Esophagus muscularis mucosa (tissue), 4 donors: Measurements from ENCODE around the gene PIGH. TPM values are rescaled to one million over a fixed set of nuclear protein-coding genes. Genes with fewer than 3 reads are reported as not detected.

Source experiments
- DNase-seq: peaks from one replicate; pipeline ENCODE4 v3.0.0-alpha.2; 2017; ENCODE audit errors: extremely low spot score
- H3K27ac ChIP-seq, 4 donors: fragments of 200-600 bp; sonication (generic); replicated peaks in 1 of 4; 1 replicate in 3 of 4; 2 replicates in 1 of 4; pipeline ENCODE4 v1.5.1; 2016 to 2019; ENCODE audit warnings: mild to moderate bottlenecking in 1 of 4
- H3K27me3 ChIP-seq, 4 donors: fragments of 200-600 bp; sonication (generic); one replicate each; pipeline versions ENCODE4 v1.5.1 to v1.6.0; 2016 to 2019
- H3K36me3 ChIP-seq, 4 donors: fragments of 200-600 bp; sonication (generic); one replicate each; pipeline ENCODE4 v1.5.1; 2016 to 2019
- H3K4me1 ChIP-seq, 4 donors: fragments of 200-600 bp; sonication (generic); one replicate each; pipeline ENCODE4 v1.5.1; 2016 to 2019
- H3K4me3 ChIP-seq, 4 donors: fragments of 200-600 bp; sonication (generic); 1 replicate in 2 of 4; 2 replicates in 2 of 4; pipeline ENCODE4 v1.5.1; 2016 to 2019; ENCODE audit warnings: mild to moderate bottlenecking in 4 of 4, moderate library complexity in 1 of 4
- H3K9me3 ChIP-seq, 4 donors: fragments of 200-600 bp; sonication (generic); 1 replicate in 3 of 4; 2 replicates in 1 of 4; pipeline ENCODE4 v1.5.1; 2016 to 2019
- EP300 ChIP-seq: sonication (generic); formaldehyde crosslinking; IDR thresholded peaks from one replicate; pipeline ENCODE4 v1.6.1; 2017; ENCODE audit warnings: antibody characterized with exemption
- POLR2A ChIP-seq: fragments of 450-650 bp; IDR thresholded peaks from one replicate; pipeline ENCODE4 v1.6.1; 2017; ENCODE audit warnings: antibody characterized with exemption, moderate library complexity, mild to moderate bottlenecking, low read depth
- POLR2AphosphoS5 ChIP-seq, 2 donors: sonication (generic); formaldehyde crosslinking; IDR thresholded peaks; one replicate each; pipeline ENCODE4 v1.6.1; 2017; ENCODE audit warnings: antibody characterized with exemption in 2 of 2
- whole genome bisulfite sequencing: methylation state at CpG from one replicate; pipeline ENCODE4 v1.1.5; 2018; 5-methylcytosine and 5-hydroxymethylcytosine counted together
- intact Hi-C: fragments of 100-400 bp; cut with DNase I; formaldehyde crosslinking; loops from one replicate; pipeline ENCODE4 v1.15.1; 2023
- total RNA-seq, 4 donors: library from RNA; depleted of rRNA; stranded (reverse); fragments of >200 nt; gene quantifications; one replicate each; pipeline versions ENCODE4 v1.1.0 to v1.2.1, GENCODE V29; 2016
- TF ChIP-seq, protein P1 (sequence below), 3 experiments: fragments of 200-600 bp in 2 of 3; fragments of 450-650 bp in 1 of 3; sonication (generic) in 2 of 3; IDR thresholded peaks; one replicate each; pipeline ENCODE4 v1.5.1; 2017 to 2019; ENCODE audit warnings: antibody characterized with exemption in 3 of 3, mild to moderate bottlenecking in 2 of 3, moderate library complexity in 1 of 3

Gene PIGH
- total RNA-seq, 4 donors from 2014 or later: 21.6 to 26.4 (median 23.0) TPM

DNA sequence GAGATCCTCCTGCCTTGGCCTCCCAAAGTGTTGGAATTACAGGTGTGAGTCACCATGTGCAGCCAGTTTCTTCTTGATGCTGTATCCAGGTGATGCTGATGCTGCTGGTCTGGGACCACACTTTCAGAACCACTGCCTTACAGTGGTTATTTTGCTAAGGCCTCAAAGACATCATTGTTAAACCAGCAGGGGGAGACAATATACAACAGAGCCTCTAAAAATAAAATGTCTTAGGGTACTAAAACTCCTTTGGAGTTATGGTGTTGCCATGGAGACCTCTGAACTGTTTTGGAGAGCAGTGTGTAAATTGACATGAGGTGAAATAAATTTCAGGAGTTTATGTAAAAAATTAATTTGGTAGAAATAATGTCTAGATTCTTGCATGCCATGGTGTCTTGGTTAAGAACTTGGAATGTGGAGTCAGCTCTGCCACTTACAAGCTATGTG is 18.6 kb upstream of the PIGH start:
- Histone ChIP-seq H3K36me3 (no peaks in the 10 kb centered on the region), H3K4me3 (peak overlapping the region in 1 of 4 donors; percentile 68), H3K9me3 (no peaks in the 10 kb centered on the region), H3K27me3 (no peaks in the 10 kb centered on the region), H3K4me1 (peaks cover 22 to 45% (median 37%) of the 10 kb centered on the region in 4 donors), H3K27ac (peak overlapping the region; percentile 71 to 88 (median 84))
- no peak for DNase-seq
- intact Hi-C loops: loop anchor here (2.0 to 5.0 kb wide), 2 partner anchors 48 to 79 kb away; partner anchors contain the start of gene RDH11
- no peak for TF ChIP-seq POLR2A
- no peak for TF ChIP-seq EP300
- TF ChIP-seq, protein P1, sequence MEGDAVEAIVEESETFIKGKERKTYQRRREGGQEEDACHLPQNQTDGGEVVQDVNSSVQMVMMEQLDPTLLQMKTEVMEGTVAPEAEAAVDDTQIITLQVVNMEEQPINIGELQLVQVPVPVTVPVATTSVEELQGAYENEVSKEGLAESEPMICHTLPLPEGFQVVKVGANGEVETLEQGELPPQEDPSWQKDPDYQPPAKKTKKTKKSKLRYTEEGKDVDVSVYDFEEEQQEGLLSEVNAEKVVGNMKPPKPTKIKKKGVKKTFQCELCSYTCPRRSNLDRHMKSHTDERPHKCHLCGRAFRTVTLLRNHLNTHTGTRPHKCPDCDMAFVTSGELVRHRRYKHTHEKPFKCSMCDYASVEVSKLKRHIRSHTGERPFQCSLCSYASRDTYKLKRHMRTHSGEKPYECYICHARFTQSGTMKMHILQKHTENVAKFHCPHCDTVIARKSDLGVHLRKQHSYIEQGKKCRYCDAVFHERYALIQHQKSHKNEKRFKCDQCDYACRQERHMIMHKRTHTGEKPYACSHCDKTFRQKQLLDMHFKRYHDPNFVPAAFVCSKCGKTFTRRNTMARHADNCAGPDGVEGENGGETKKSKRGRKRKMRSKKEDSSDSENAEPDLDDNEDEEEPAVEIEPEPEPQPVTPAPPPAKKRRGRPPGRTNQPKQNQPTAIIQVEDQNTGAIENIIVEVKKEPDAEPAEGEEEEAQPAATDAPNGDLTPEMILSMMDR (IDR thresholded peaks at IDR 0.05): peak; percentile 72 to 78 (median 76)

DNA sequence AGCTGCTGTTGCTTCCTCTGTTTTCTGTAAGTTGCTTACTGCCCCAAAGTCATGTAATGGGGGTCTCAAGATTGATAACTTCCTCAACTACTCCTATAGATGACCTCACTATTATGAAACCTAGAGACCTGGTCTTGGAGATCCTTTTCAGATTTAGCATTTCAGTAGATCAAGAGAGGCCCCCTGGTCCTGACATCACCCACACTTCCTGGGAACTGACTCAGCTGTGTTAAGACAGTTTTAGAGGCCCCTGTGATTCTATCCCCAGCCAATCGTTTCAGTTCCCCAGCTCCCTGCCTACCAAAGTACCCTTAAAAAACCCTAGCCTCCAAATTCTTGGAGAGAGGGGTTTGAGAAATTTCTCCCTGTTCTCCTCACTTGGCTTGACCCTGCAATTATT is 10.4 kb upstream of the PIGH start:
- no peaks in the 10 kb centered on the region for H3K27me3 ChIP-seq

DNA sequence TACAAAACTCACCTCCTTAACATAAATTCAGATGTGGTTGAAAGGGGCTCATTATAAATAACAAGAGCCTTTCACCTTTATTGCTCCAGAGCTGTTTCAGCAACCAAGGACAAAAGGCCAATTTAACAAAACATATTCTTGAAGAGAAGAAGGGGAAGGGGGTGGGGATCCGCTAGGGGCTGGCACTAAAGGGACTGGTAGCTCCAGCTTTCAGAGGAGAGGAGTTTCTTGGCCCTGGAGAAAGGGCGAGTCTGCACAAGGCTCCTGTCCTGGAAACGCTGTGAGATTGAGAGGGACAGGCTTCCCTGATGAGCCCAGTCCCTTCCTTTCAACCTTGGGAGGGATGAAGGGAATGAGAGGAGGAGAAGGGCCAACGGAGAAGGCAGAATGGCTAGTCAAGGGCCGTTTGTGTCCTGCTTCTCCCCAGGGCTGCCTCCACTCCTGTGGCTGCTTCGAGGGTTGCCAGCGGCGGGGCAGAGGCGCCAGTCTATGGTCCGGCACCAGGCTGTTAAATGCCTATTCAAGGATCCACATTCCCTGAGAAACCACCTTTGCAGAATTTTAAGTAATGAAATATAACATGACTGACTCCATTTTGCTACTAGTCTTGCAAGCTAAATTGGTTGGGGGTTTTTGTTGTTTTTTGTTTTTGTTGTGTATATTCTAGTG is 9.7 kb upstream of the PIGH start:
- Histone ChIP-seq H3K9me3 (no peaks in the 10 kb centered on the region), H3K4me3 (no peak overlapping the region), H3K27ac (no peak overlapping the region), H3K36me3 (no peaks in the 10 kb centered on the region), H3K4me1 (no peaks in the 10 kb centered on the region), H3K27me3 (no peaks in the 10 kb centered on the region)
- 66% methylated on average over 10 of the region's 10 CpGs for WGBS
- DNase-seq: no peak
- intact Hi-C loops: no loop called here
- TF ChIP-seq, protein P1 (IDR thresholded peaks at IDR 0.05): no peak
- TF ChIP-seq POLR2AphosphoS5 (IDR thresholded peaks at IDR 0.05) (no peak), EP300 (no peak), POLR2A (no peak)

More for the DNA sequence above, 10.4 kb upstream of the PIGH start:
- TF ChIP-seq POLR2AphosphoS5 (IDR thresholded peaks at IDR 0.05): no peak
- no peak for DNase-seq
- Histone ChIP-seq H3K9me3 (no peaks in the 10 kb centered on the region), H3K4me1 (no peaks in the 10 kb centered on the region), H3K4me3 (no peak overlapping the region), H3K36me3 (no peaks in the 10 kb centered on the region), H3K27ac (no peak overlapping the region)
- intact Hi-C loops: no loop called here
- 67% methylated on average over 1 of the region's 1 CpG for WGBS

DNA sequence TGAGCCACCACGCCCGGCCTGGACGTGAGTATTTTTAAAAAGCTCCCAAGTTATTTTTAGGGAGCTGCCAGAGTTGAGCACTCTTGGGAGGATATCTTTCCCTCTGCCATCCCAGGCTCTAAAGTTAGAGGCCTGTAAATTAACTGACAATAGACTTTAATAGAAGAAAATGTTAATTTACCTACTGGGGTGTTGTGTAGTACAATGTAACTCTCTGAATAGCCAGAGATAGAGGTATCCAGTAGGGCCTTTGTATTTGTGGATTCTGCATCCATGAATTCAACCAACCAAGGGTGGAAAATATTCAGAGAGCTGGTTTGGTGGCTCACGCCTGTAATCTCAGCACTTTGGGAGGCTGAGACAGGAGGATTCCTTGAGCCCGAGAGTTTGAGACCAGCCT is 7.6 kb upstream of the PIGH start:
- Histone ChIP-seq H3K27ac (no peak overlapping the region), H3K9me3 (no peaks in the 10 kb centered on the region), H3K4me1 (no peaks in the 10 kb centered on the region), H3K27me3 (no peaks in the 10 kb centered on the region), H3K4me3 (no peak overlapping the region), H3K36me3 (no peaks in the 10 kb centered on the region)
- 93% methylated on average over 5 of the region's 5 CpGs for WGBS
- intact Hi-C loops: no loop called here
- TF ChIP-seq POLR2A (no peak), EP300 (no peak), POLR2AphosphoS5 (IDR thresholded peaks at IDR 0.05) (no peak)
- TF ChIP-seq, protein P1 (IDR thresholded peaks at IDR 0.05): no peak
- DNase-seq: no peak

DNA sequence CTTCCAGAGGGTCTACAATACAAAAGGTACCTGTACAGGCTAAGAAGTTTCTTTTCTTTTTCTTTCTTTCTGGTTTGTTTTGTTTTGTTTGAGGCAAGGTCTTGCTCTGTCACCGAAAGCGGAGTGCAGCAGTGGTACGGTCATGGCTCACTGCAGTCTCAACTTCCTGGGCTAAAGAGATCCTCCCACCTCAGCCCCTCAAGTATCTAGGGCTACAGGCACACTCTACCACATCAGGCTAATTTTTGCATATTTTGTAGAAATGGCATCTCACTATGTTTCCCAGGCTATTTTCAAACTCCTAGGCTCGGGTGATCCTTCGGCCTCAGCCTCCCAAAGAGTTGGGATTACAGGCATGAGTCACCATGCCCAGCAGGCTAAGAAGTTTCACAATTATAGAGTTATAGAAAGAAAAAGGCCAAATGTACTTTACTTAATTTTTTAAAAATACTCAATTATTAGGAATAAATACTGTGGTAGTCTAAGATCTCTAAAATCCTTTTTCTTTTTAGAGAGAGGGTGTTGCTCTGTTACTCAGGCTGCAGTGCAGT is 3.0 kb upstream of the PIGH start:
- intact Hi-C loops: no loop called here
- 63% methylated on average over 5 of the region's 5 CpGs for WGBS
- no peak for DNase-seq
- no peaks in the 10 kb centered on the region for H3K36me3 ChIP-seq
- H3K4me1 ChIP-seq: peaks cover 4 to 20% (median 17%) of the 10 kb centered on the region in 4 donors
- H3K27me3 ChIP-seq: no peaks in the 10 kb centered on the region
- TF ChIP-seq POLR2AphosphoS5 (IDR thresholded peaks at IDR 0.05) (no peak), POLR2A (no peak), EP300 (no peak)
- TF ChIP-seq, protein P1 (IDR thresholded peaks at IDR 0.05): no peak
- H3K9me3 ChIP-seq: no peaks in the 10 kb centered on the region
- H3K4me3 ChIP-seq: no peak overlapping the region
- no peak overlapping the region for H3K27ac ChIP-seq
